GM10847 (cell line): Measurements from ENCODE around the gene EHBP1.

ENCODE experiments used
- POLR2A ChIP-seq: IDR thresholded peaks from 2 replicates; pipeline ENCODE4 v1.6.1; 2011; ENCODE audit not compliant: insufficient read length; ENCODE audit errors: extremely low read depth

The EHBP1 gene

DNA sequence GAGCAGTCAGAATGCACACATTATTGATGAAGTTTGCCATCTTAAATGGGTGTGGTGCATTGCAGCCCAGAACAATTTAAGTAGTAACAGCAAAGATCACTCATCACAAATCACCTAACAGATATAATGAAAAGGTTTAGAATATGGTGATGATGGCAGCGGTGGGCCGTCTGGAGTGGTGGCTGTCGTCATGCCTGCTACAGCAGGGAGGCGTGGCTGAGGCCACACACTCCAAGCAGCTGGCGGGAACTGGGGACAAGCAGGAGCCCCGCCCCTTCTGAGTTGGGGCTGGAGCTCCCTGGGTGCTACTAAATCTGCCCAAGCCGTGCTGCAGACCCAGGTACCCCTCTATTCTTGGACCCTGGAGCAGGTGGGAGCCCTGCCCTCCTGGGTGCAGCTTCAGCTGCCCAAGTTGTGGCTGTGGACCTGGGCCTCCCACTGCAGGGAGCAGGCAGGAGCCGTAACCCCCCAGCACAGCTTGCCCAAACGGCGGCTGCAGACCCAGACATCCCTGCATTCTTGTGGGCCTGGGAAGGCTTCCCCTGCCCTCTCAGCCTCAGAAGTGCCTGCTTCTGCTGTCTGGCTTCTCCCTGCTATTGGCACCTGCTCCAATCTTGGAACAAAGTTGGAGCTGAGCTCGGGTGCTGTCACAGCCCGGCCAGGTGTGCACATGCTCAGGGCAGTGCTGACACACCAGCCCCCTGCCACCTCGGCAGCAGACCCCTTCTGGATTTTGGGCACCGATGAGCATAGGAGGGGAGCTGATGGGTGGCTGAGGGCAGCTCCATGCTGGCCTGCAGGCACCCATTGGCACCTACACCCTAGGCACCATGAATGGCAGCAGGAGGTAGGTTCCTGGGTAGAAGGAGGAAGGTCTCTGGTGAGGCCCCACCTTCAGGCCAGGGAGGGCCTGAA, 149.3 kb downstream of the EHBP1 start:
- TF ChIP-seq POLR2A: no peak

GRCh38 chr2:62856228-62857040, 150.9 kb downstream of the EHBP1 start:
- no peak for TF ChIP-seq POLR2A

DNA sequence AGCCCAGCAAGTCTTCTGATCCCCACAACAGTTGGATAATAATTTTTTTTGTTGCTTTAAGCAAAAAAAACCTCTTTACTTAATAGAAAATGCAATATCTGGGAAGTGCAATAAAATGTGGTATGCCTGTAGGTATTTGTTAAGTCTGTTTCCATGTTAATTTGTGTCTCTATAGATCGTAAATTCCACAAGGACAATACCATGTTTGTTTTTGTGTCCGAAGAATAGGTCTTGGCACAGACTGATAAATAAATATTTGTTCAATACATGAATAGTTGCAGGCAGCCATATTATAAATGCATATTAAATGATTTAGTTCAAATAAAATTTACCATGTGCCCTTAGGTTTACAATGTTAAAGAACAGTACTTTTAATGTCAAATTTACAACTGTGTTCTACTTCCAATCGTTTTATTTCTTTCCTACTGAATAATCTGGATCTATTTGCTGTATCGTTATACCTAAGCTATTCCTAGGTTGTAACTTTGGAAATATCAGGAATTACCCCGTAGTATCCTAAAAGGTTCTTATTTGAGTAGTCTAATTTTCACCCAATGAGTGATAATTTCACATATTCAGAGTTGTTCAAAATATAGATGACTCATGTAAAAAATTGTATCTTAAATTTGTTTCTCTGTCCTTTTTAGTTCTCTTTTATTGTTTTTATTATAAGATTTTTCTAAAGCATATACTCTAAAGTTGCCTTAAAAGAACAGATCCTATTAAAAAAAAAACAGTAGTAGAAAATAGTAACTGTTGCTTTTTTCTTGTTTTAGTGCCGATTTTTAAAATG, 151.8 kb downstream of the EHBP1 start:
- no peak for TF ChIP-seq POLR2A

DNA sequence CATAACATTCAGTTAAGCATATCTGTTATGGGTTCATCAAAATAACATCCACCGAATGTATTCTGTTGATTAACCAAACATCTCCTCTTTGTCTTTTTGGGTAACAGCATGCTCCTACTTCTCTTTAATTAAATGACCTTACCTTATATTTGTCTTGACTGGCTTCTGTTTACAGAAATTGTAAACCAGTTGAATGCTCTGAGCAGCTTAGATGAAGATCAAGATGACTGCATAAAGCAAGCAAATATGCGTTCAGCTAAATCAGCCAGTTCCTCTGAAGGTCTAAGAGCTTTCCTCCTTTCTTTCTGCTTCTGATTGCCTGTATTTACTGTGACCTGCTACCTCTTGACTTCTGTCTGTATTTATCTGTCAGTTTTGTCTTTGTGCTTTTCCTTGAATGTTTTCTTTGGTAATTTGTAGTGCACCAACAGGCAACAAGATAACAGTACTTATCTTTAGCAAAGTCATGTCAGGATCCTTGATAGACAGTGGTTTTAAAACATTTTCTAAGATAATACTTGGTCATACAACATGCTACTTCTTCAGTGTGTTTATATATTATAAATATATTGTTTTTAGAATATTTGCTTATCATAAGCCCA, 152.8 kb downstream of the EHBP1 start:
- no peak for TF ChIP-seq POLR2A

- no peak for TF ChIP-seq POLR2A
Observed at GRCh38 chr2:62868947-62869346, 163.4 kb downstream of the EHBP1 start.

GRCh38 chr2:62870966-62871365, 165.5 kb downstream of the EHBP1 start:
- no peak for TF ChIP-seq POLR2A

- no peak for TF ChIP-seq POLR2A
Observed at GRCh38 chr2:62871506-62871905, 166.0 kb downstream of the EHBP1 start.

DNA sequence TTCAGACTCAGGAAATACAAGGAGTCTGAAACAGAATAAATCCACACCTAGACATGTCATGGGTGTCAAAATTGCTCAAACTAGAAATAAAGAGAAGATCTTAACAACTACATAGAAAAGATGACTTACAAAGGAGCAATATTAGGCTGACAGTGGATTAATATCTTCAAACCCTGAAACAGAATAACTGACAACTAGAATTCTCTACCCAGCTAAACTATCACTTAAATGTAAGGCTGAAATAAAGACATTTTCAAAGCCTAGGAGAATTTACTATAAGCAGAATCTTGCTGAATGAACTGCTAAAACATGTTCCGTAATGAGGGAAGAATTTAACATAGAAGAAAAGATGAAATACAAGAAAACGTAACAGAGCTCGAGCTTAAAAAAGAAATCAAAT, 168.1 kb downstream of the EHBP1 start:
- TF ChIP-seq POLR2A: no peak

DNA sequence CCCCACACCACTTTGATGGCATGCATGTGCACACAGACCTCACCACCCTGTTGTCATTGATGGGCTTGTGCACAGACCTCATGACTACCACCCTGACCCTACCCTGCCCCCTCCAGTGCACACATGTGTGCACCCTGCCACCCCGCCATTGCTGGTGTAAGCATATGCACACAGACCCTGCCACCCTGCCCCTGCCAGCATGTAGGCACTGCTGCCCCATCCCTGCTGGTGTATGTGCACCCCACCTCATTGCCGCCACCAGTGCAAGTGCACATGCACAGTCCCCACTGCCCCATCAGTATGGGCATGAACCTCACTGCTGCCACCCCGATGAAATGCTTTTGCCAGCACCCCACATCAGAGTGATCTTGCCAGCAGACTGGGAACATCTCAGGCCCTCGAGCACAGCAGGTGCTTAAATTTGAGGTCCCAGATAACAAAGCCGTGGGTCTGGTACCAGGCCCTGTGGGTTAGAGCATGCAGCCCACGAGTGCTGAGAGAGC, 169.4 kb downstream of the EHBP1 start:
- no peak for TF ChIP-seq POLR2A

- TF ChIP-seq POLR2A: no peak
Observed at GRCh38 chr2:62881162-62881795, 175.8 kb downstream of the EHBP1 start.

DNA sequence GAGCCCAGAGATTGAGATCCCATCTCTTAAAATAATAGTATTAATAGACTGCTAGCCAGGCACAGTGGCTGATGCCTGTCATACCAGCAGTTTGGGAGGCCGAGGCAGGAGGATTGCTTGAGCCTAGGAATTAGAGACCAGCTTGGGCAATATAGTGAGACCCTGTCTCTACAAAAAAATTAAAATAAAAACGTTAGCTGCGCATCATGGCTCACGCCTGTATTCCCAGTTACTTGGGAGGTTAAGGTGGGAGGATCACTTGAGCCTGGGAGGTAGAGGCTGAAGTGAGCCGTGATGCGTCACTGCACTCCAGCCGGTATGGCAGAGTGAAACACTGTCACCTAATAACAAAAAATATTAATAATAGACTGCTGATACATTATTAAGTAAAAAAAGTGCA, 178.1 kb downstream of the EHBP1 start:
- TF ChIP-seq POLR2A: no peak

DNA sequence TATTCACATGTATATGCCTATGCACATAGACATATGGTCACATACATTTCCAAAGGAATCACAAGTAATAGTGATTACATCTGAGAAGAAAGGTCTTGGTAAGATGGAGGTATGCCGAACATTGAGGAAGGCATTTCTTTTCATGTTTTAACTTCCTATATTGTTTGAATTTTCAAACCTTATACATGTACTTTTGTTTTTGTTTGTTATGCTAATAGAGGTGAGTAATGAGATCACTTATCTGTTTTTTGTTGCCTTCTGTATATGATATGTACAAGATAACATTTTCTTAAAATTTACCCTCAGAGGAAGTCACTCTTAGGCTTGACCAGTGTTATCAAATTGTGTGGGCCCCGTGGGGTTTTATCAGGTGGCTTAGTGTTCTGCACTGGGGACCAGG, 178.6 kb downstream of the EHBP1 start:
- TF ChIP-seq POLR2A: no peak

GRCh38 chr2:62884514-62884913, 179.0 kb downstream of the EHBP1 start:
- no peak for TF ChIP-seq POLR2A

DNA sequence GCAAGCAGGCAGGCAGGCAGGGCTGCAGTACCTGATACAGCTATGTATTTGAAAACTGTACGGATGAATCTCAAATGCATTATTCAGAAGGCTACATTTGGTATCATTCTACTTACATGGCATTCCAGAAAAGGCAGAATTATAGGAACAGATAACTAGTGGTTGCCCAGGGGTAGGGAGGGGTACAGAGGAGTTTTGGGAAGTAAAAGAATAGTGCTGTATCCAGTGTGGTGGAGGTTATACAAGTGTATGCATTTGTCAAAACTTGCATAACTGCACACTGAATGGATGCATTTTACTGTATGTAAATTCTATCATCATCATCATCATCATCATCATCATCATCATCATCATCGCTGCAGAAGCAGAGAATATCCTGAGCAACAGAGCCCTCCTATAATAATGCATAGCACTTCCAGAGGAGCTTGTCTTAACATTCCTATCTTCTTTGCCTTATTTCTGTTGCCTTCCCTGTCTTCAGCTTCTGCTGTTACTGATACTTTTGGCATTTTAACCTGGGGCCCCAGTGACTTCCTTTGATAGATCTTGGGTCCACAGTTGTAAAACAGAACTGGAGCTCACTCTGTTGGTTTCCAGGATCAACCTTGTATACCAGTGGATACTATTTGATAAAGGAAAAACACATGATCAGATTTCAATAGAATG, 189.6 kb downstream of the EHBP1 start:
- TF ChIP-seq POLR2A: no peak
